A673 (cell line): ENCODE data around the gene TRPM3.

Source experiments
- EZH2 ChIP-seq: fragments of 200-600 bp; sonication (generic); IDR thresholded peaks from 2 replicates; pipeline ENCODE4 v1.6.1; 2017; ENCODE audit warnings: borderline replicate concordance, low read depth, mild to moderate bottlenecking, mixed read lengths, antibody characterized with exemption, low read length; ENCODE audit not compliant: poor library complexity, severe bottlenecking
- TF ChIP-seq, protein P1 (sequence below): fragments of 300-800, 200-600 bp; sonication (generic); conservative IDR thresholded peaks from 2 replicates; pipeline ENCODE4 v1.5.1; 2017; ENCODE audit warnings: low read depth, mild to moderate bottlenecking, antibody characterized with exemption, low read length, moderate library complexity, mixed read lengths

DNA sequence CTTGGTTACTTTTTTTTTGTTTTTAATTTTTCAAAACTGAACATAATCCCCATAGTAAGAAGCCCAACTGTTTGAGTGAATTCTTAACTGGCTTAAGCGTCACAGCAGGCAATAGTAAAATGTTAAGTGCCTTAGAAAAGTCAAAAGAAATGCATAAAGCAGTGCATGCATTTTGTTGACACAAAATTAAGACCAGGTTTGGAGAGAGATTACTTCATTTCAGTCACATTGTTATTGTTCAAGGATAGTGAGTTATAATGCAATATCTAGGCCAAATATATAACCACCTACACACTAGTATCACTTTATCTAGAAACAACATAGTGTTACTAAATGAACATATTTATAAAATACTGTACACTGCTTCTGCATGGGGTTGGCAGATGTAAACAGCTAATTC lies 590.1 kb downstream of the TRPM3 start:
- TF ChIP-seq, protein P1, sequence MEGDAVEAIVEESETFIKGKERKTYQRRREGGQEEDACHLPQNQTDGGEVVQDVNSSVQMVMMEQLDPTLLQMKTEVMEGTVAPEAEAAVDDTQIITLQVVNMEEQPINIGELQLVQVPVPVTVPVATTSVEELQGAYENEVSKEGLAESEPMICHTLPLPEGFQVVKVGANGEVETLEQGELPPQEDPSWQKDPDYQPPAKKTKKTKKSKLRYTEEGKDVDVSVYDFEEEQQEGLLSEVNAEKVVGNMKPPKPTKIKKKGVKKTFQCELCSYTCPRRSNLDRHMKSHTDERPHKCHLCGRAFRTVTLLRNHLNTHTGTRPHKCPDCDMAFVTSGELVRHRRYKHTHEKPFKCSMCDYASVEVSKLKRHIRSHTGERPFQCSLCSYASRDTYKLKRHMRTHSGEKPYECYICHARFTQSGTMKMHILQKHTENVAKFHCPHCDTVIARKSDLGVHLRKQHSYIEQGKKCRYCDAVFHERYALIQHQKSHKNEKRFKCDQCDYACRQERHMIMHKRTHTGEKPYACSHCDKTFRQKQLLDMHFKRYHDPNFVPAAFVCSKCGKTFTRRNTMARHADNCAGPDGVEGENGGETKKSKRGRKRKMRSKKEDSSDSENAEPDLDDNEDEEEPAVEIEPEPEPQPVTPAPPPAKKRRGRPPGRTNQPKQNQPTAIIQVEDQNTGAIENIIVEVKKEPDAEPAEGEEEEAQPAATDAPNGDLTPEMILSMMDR = no peak
- no peak for TF ChIP-seq EZH2
